Measurements from ENCODE around the gene SLC5A9.

SLC5A9 gene

GRCh38 chr1:48205522-48205921 lies 17.0 kb upstream of the SLC5A9 start:
- Histone ChIP-seq H3K4me3 (ENCODE audit: severe bottlenecking) (no peak overlapping the region), H3K27me3 (ENCODE audit: insufficient read depth, poor library complexity, severe bottlenecking) (no peaks in the 10 kb centered on the region), H3K27ac (ENCODE audit: poor library complexity, severe bottlenecking) (no peak overlapping the region), H3K4me1 (ENCODE audit: insufficient read depth, poor library complexity, severe bottlenecking) (peaks cover 4% of the 10 kb centered on the region), H3K9me3 (ENCODE audit: severe bottlenecking) (no peaks in the 10 kb centered on the region), H3K36me3 (ENCODE audit: low read depth) (no peaks in the 10 kb centered on the region)
- no peak for ATAC-seq (ENCODE audit: low read depth)
- no peak for DNase-seq (ENCODE audit: low spot score)
- no peak for TF ChIP-seq CTCF (IDR thresholded peaks at IDR 0.05; ENCODE audit: poor library complexity, severe bottlenecking)

GRCh38 chr1:48206371-48206770 lies 16.1 kb upstream of the SLC5A9 start:
- no peak overlapping the region for H3K4me3 ChIP-seq (ENCODE audit: severe bottlenecking)
- no peak for ATAC-seq (ENCODE audit: low read depth)
- no peak for TF ChIP-seq CTCF (IDR thresholded peaks at IDR 0.05; ENCODE audit: poor library complexity, severe bottlenecking)
- no peaks in the 10 kb centered on the region for H3K36me3 ChIP-seq (ENCODE audit: low read depth)
- DNase-seq (ENCODE audit: low spot score): no peak
- no peak overlapping the region for H3K27ac ChIP-seq (ENCODE audit: poor library complexity, severe bottlenecking)
- H3K27me3 ChIP-seq (ENCODE audit: insufficient read depth, poor library complexity, severe bottlenecking): no peaks in the 10 kb centered on the region
- peaks cover 4% of the 10 kb centered on the region for H3K4me1 ChIP-seq (ENCODE audit: insufficient read depth, poor library complexity, severe bottlenecking)
- no peaks in the 10 kb centered on the region for H3K9me3 ChIP-seq (ENCODE audit: severe bottlenecking)

GRCh38 chr1:48207131-48207530 lies 15.4 kb upstream of the SLC5A9 start:
- H3K36me3 ChIP-seq (ENCODE audit: low read depth): no peaks in the 10 kb centered on the region
- H3K4me3 ChIP-seq (ENCODE audit: severe bottlenecking): no peak overlapping the region
- H3K9me3 ChIP-seq (ENCODE audit: severe bottlenecking): no peaks in the 10 kb centered on the region
- H3K4me1 ChIP-seq (ENCODE audit: insufficient read depth, poor library complexity, severe bottlenecking): no peaks in the 10 kb centered on the region
- ATAC-seq (ENCODE audit: low read depth) (no peak), DNase-seq (ENCODE audit: low spot score) (no peak)
- no peak overlapping the region for H3K27ac ChIP-seq (ENCODE audit: poor library complexity, severe bottlenecking)
- no peak for TF ChIP-seq CTCF (IDR thresholded peaks at IDR 0.05; ENCODE audit: poor library complexity, severe bottlenecking)
- H3K27me3 ChIP-seq (ENCODE audit: insufficient read depth, poor library complexity, severe bottlenecking): no peaks in the 10 kb centered on the region

GRCh38 chr1:48207536-48208075 lies 14.9 kb upstream of the SLC5A9 start:
- no peaks in the 10 kb centered on the region for H3K36me3 ChIP-seq (ENCODE audit: low read depth)
- H3K4me1 ChIP-seq (ENCODE audit: insufficient read depth, poor library complexity, severe bottlenecking): no peaks in the 10 kb centered on the region
- no peaks in the 10 kb centered on the region for H3K9me3 ChIP-seq (ENCODE audit: severe bottlenecking)
- no peak overlapping the region for H3K4me3 ChIP-seq (ENCODE audit: severe bottlenecking)
- DNase-seq (ENCODE audit: low spot score): no peak
- no peaks in the 10 kb centered on the region for H3K27me3 ChIP-seq (ENCODE audit: insufficient read depth, poor library complexity, severe bottlenecking)
- ATAC-seq (ENCODE audit: low read depth): no peak
- TF ChIP-seq CTCF (IDR thresholded peaks at IDR 0.05; ENCODE audit: poor library complexity, severe bottlenecking): no peak
- no peak overlapping the region for H3K27ac ChIP-seq (ENCODE audit: poor library complexity, severe bottlenecking)

GRCh38 chr1:48208251-48208650 lies 14.3 kb upstream of the SLC5A9 start:
- no peak overlapping the region for H3K27ac ChIP-seq (ENCODE audit: poor library complexity, severe bottlenecking)
- no peak for TF ChIP-seq CTCF (IDR thresholded peaks at IDR 0.05; ENCODE audit: poor library complexity, severe bottlenecking)
- H3K36me3 ChIP-seq (ENCODE audit: low read depth): no peaks in the 10 kb centered on the region
- H3K4me1 ChIP-seq (ENCODE audit: insufficient read depth, poor library complexity, severe bottlenecking): no peaks in the 10 kb centered on the region
- ATAC-seq (ENCODE audit: low read depth): no peak
- H3K27me3 ChIP-seq (ENCODE audit: insufficient read depth, poor library complexity, severe bottlenecking): peaks cover 2% of the 10 kb centered on the region
- no peak overlapping the region for H3K4me3 ChIP-seq (ENCODE audit: severe bottlenecking)
- H3K9me3 ChIP-seq (ENCODE audit: severe bottlenecking): no peaks in the 10 kb centered on the region
- no peak for DNase-seq (ENCODE audit: low spot score)
